Activated T-cell treated with anti-CD3 and anti-CD28 coated beads, Interleukin-2, amount 50 U/mL, for 4 hours (primary cell): ENCODE measurements around the gene ANKRD55. TPM values are rescaled to one million over a fixed set of nuclear protein-coding genes. Genes with fewer than 3 reads are reported as not detected.
"Not testable (repeated sequence)": the region's sequence is repeated elsewhere in the genome, so short reads cannot be mapped to it uniquely, and the experiment has no call there.

Experiments used
- ATAC-seq, 2 donors: fragments of 200-7000 bp; cut with Tn5 transposase; one replicate each; pipeline ENCODE4 v1.10.0; 2021
- DNase-seq: peaks from one replicate; pipeline ENCODE4 v3.0.0-alpha.2; 2020
- H3K27me3 Mint-ChIP-seq: one replicate; pipeline ENCODE4 v1.8.0; 2021; ENCODE audit warnings: low read depth, mixed read lengths
- H3K36me3 Mint-ChIP-seq: one replicate; pipeline ENCODE4 v1.8.0; 2022; ENCODE audit warnings: mixed read lengths; ENCODE audit not compliant: insufficient read depth
- H3K4me1 Mint-ChIP-seq: one replicate; pipeline ENCODE4 v1.8.0; 2021; ENCODE audit warnings: low read depth, mixed read lengths
- H3K4me3 Mint-ChIP-seq: one replicate; pipeline ENCODE4 v1.8.0; 2021; ENCODE audit warnings: mild to moderate bottlenecking, moderate library complexity, mixed read lengths
- H3K9me3 Mint-ChIP-seq: one replicate; pipeline ENCODE4 v1.8.0; 2021; ENCODE audit warnings: mixed read lengths
- total RNA-seq, 3 donors: library from RNA; stranded (reverse); gene quantifications; one replicate each; pipeline ENCODE4 v1.2.1, GENCODE V29; 2021

ANKRD55 gene
- total RNA-seq, 3 donors from 2014 or later = 0.21 to 0.22 TPM; not detected in 1

DNA sequence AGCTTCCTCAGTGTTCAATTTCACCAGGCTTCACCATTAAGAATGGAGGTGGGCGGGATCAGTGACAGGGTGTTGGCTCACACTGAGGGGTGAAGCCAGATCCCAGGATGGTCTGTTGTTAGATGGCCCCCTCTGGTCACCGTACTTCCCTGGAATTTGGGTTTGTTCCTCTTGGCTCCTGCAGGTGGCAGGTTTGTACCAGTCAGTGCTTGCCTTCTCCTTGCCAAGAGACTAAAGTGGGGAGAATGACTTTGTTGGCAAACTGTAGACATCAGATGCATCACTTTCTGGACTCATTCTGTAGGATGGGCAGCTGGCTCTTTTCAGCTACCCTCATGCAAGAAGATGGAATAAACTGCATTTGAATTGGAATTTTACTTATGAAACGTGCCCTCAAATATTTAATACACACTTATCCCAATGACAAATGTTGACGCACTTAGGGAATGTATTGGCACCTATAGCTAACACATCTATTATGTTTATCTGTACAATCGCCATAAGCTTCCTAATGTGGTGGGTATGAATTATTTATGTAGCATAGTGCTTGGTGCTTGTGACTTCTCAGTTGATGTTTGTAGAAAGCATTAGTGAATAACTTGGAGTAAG, 31.4 kb upstream of the ANKRD55 start:
- Mint-ChIP-seq H3K4me3 (no peak overlapping the region), H3K9me3 (no peaks in the 10 kb centered on the region), H3K36me3 (no peaks in the 10 kb centered on the region), H3K4me1 (peaks cover 2% of the 10 kb centered on the region), H3K27me3 (no peaks in the 10 kb centered on the region)
- ATAC-seq = peak in 1 of 2 donors; percentile 57
- DNase-seq = no peak

DNA sequence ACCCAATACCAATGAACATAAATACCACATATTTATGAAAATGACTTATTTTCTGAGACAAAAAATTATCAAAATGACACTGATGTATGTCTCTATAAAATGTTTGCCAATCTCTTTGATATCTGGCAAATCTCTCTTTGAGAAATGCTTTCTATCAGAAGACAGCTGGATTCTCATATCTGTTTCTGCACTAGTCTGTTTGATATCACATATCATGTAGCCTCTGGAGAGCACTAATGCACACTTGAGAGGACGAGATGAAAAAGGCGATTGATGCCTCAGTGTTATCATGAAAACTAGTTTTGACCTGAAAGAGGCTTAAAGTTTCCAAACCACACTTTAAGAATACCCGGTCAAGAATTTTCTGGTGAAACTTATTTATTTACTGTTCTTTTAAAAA, 29.1 kb upstream of the ANKRD55 start:
- DNase-seq (no peak), ATAC-seq (no peak)
- Mint-ChIP-seq H3K9me3 (no peaks in the 10 kb centered on the region), H3K4me1 (peaks cover 2% of the 10 kb centered on the region), H3K36me3 (no peaks in the 10 kb centered on the region), H3K27me3 (no peaks in the 10 kb centered on the region), H3K4me3 (no peak overlapping the region)

DNA sequence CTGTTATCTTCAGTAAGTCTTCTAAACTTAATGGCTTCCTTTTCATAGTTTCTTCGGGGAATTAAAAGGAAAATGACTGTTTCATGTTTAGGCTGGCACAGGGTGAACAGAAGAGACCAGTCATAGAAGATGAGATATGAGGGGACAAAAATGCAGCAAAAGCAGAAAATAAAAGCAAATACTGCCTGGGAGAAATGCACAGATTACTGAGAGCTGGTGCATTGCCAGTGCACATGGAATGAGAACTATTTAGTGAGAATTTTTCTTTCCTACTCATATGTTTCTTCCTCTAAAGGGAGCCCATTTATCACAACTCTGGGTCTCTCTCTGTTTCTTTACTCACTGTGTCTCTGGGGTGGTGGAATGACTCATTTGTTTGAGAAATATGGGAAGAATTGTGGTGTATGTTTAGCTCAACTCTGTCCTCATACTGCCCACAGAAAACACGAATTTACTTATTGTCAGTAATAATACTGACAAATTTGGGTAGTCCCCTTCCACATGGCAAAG, 25.9 kb upstream of the ANKRD55 start:
- Mint-ChIP-seq H3K4me1 (peaks cover 2% of the 10 kb centered on the region), H3K36me3 (no peaks in the 10 kb centered on the region), H3K4me3 (no peak overlapping the region), H3K27me3 (no peaks in the 10 kb centered on the region), H3K9me3 (no peaks in the 10 kb centered on the region)
- ATAC-seq (peak; percentile 86 to 93), DNase-seq (no peak)

DNA sequence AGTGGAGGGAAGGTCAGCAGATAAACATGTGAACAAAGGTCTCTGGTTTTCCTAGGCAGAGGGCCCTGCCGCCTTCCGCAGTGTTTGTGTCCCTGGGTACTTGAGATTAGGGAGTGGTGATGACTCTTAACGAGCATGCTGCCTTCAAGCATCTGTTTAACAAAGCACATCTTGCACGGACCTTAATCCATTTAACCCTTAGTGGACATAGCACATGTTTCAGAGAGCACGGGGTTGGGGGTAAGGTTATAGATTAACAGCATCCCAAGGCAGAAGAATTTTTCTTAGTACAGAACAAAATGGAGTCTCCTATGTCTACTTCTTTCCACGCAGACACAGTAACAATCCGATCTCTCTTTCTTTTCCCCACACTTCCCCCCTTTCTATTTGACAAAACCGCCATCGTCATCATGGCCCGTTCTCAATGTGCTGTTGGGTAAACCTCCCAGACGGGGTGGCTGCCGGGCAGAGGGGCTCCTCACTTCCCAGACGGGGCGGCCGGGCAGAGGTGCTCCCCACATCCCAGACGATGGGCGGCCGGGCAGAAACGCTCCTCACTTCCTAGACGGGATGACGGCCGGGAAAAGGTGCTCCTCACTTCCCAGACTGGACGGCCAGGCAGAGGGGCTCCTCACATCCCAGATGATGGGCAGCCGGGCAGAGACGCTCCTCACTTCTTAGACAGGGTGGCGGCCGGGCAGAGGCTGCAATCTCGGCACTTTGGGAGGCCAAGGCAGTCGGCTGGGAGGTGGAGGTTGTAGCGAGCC, 24.8 kb upstream of the ANKRD55 start:
- not testable (repeated sequence) for ATAC-seq, H3K4me1 Mint-ChIP-seq, H3K4me3 Mint-ChIP-seq, H3K9me3 Mint-ChIP-seq, H3K27me3 Mint-ChIP-seq, DNase-seq, H3K36me3 Mint-ChIP-seq

DNA sequence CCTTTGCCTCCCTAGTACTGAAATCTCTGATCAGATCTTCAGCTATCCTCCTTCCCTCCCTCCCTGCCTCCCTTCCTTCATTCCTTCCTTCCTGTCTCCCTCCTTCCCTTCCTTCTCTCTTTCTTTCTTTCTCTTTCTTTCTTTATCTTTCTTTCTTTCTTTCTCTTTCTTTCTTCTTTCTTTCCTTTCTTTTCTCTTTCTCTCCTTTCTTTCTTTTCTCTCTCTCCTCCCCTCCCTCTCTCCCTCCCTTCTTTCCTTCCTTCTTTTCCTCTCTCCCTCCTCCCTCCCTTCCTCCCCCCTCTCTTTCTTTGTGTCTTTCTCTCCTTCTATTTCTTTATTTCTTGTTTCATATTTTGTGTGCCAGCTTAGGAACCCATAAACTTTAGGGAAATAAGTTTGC, 23.9 kb upstream of the ANKRD55 start:
- Mint-ChIP-seq H3K9me3 (no peaks in the 10 kb centered on the region), H3K27me3 (no peaks in the 10 kb centered on the region), H3K4me3 (no peak overlapping the region)

DNA sequence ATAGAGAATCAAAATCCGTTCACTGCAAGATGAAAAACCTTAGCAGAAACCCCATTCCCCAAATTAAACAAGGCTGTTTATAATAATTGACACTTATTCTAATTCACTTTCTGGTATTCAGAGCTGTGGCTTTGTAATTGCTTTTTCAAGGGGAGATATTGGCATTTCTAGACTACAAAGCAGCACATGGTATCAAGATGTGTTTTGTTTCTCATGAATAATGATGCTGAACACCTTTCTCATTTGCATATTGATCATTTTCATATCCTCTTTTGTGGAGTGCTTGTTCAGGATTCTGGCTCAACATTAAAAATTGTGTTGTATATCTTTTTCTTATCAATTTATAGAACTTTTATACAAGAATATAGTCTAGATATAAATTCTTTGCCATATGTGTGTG, 22.4 kb upstream of the ANKRD55 start:
- Mint-ChIP-seq H3K9me3 (no peaks in the 10 kb centered on the region), H3K27me3 (peaks cover 2% of the 10 kb centered on the region), H3K36me3 (no peaks in the 10 kb centered on the region), H3K4me1 (peaks cover 2% of the 10 kb centered on the region), H3K4me3 (no peak overlapping the region)
- no peak for DNase-seq
- ATAC-seq = no peak

More for the DNA sequence above, 23.9 kb upstream of the ANKRD55 start:
- ATAC-seq = no peak
- H3K36me3 Mint-ChIP-seq = no peaks in the 10 kb centered on the region
- H3K4me1 Mint-ChIP-seq = peaks cover 2% of the 10 kb centered on the region
- DNase-seq = no peak

DNA sequence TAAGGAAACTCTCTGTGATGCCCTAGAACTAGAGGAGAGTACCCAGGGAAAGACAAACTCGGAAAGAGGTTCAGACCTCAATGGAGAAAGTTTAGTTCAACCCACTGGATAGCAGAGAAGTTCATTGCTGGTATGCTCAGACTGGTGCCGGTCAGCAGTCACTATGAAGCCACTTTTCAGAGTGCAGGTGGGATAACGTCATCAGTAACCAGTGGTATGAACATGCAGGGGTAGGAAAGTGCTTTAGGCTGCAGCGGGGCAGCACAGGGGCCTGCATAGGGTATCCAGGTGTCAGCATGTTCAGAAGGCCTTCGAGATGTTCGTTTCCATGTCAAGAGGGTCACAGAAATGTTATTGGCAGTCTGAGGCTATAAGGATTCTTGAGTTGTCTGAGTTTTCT, 20.8 kb upstream of the ANKRD55 start:
- no peak overlapping the region for H3K4me3 Mint-ChIP-seq
- peaks cover under 1% of the 10 kb centered on the region for H3K9me3 Mint-ChIP-seq
- DNase-seq (no peak), ATAC-seq (no peak)
- no peaks in the 10 kb centered on the region for H3K36me3 Mint-ChIP-seq
- peaks cover 2% of the 10 kb centered on the region for H3K27me3 Mint-ChIP-seq
- peaks cover under 1% of the 10 kb centered on the region for H3K4me1 Mint-ChIP-seq

DNA sequence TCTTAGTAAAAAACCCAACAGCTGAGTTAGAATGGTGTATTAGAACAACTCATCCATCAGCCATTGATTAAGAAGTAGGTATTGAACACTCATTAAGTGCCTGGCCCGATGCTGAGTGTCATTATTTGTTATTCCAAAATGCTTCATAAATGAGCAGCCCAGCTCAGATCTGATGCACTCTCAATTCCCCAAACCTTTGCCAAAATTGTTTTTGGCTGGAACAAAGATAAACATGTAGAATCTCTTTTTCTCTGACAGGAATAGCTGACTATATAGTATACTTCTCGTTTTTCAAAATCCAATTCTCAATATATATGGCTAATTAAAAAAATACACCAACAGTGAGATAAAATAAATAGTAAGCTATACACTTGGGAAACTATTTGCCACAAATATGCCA, 20.0 kb upstream of the ANKRD55 start:
- no peak for DNase-seq
- no peaks in the 10 kb centered on the region for H3K36me3 Mint-ChIP-seq
- ATAC-seq = no peak
- H3K4me3 Mint-ChIP-seq = no peak overlapping the region
- H3K9me3 Mint-ChIP-seq = peaks cover 4% of the 10 kb centered on the region
- no peaks in the 10 kb centered on the region for H3K4me1 Mint-ChIP-seq
- H3K27me3 Mint-ChIP-seq = peaks cover 2% of the 10 kb centered on the region

DNA sequence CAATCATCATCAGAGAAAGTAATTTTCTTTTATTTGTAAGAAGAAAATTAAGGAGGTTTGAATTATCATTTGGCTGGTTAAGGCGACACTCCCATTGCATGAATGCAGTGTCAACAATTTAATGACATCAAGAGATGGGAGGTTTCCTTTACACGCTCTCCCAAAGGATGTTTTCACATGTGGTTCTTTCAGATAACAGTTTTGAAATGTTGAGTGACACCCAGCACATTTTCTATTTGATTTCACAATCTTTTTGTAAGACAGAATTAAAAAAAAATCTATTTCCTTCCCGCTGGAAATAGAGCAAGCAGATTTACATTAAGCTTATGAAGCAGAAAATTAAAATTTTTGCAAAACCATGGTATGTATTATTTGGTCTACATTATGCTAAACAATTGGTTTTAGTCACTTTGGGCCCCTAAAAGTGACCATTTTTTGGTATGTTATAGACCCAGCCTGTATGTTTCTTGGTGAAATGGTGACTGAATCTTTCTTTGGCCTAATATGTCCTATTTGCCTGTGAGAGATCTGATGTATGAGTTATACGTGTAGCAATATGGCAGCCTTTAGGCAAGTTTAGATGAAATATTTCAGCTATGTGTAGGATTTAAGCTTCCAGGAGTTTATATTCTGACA, 18.9 kb upstream of the ANKRD55 start:
- DNase-seq (no peak), ATAC-seq (no peak)
- Mint-ChIP-seq H3K27me3 (peaks cover 2% of the 10 kb centered on the region), H3K36me3 (no peaks in the 10 kb centered on the region), H3K9me3 (peaks cover 4% of the 10 kb centered on the region), H3K4me1 (no peaks in the 10 kb centered on the region), H3K4me3 (no peak overlapping the region)

DNA sequence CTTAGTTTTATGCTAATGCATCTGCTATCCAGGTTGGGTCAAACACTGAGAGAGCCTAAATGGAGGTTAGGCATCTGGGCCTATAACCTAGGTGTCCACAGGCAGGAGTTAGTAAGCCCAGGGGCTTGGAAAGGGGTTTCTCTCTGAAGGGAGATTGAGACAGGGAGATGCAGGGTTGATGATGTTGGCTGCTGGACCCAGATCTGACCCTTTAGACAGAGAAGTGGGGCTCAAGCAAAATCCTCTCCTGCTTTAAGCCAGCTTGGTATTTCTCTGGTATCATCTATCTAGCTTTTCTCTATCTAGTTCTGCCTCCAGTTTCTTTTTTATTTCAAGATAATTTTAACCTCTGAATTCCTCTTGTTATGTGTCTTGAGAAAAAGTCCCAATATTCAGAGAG, 18.3 kb upstream of the ANKRD55 start:
- peaks cover 2% of the 10 kb centered on the region for H3K27me3 Mint-ChIP-seq
- peaks cover 4% of the 10 kb centered on the region for H3K9me3 Mint-ChIP-seq
- DNase-seq = no peak
- no peaks in the 10 kb centered on the region for H3K4me1 Mint-ChIP-seq
- H3K36me3 Mint-ChIP-seq = no peaks in the 10 kb centered on the region
- H3K4me3 Mint-ChIP-seq = no peak overlapping the region
- ATAC-seq = no peak

DNA sequence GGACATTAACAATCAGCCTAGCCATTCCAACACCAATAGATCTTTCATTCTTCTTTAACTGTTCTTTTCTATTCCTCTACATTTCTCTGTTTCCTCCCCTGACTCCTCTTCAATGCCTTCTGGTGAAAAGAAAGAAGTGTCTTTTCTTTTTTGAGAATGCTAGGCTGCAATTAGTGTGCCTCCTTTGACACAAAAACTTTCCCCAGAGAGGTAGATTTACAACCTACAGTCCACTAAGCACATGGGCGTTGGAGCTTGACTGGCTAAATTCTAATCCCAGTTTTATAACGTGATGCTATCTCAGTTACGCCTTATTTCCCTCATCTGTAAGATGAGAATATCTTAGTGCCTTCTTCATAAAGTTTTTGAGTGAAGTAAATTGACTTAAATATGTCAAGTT, 16.9 kb upstream of the ANKRD55 start:
- Mint-ChIP-seq H3K4me3 (no peak overlapping the region), H3K27me3 (peaks cover 2% of the 10 kb centered on the region), H3K4me1 (no peaks in the 10 kb centered on the region), H3K9me3 (peaks cover 4% of the 10 kb centered on the region), H3K36me3 (no peaks in the 10 kb centered on the region)
- no peak for ATAC-seq
- DNase-seq = no peak

DNA sequence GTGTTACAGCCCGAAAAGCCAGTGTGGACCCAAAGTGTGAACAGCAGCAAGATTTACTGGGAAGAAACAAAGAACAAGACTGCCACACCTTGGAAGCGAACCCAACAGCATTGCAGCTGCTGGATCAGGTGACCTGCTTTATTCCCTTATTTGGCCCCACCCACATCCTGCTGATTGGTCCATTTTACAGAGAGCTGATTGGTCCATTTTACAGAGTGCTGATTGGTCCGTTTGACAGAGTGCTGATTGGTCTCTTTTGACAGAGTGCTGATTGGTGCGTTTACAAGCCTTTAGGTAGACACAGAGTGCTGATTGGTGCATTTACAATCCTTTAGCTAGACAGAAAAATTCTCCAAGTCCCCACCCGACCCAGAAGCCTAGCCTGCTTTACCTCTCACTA, 16.0 kb upstream of the ANKRD55 start:
- ATAC-seq, DNase-seq, H3K27me3 Mint-ChIP-seq: not testable (repeated sequence)

DNA sequence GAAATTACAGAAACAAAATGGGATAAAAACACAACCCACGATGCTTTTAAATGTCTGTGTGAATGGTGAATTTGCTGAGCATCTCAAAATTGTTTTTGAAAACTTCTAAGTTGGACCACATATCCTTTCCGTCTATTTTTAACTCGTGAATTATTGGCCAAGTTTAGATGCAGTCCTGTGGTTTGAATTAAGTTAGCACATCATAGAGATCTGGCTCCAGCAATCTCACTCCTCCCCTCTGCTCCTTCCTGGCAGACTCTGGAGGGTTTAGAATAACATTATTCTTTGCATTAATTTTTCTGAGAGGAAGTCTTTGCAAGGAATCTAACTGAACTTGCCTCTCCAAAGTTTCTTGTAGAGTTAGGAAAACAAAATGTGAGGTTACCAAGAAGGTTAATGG, 14.5 kb upstream of the ANKRD55 start:
- peaks cover 2% of the 10 kb centered on the region for H3K27me3 Mint-ChIP-seq
- H3K36me3 Mint-ChIP-seq = no peaks in the 10 kb centered on the region
- ATAC-seq (no peak), DNase-seq (no peak)
- no peaks in the 10 kb centered on the region for H3K4me1 Mint-ChIP-seq
- H3K4me3 Mint-ChIP-seq = no peak overlapping the region
- peaks cover 4% of the 10 kb centered on the region for H3K9me3 Mint-ChIP-seq

More for the DNA sequence above, 16.0 kb upstream of the ANKRD55 start:
- H3K36me3 Mint-ChIP-seq, H3K9me3 Mint-ChIP-seq, H3K4me3 Mint-ChIP-seq, H3K4me1 Mint-ChIP-seq: not testable (repeated sequence)

DNA sequence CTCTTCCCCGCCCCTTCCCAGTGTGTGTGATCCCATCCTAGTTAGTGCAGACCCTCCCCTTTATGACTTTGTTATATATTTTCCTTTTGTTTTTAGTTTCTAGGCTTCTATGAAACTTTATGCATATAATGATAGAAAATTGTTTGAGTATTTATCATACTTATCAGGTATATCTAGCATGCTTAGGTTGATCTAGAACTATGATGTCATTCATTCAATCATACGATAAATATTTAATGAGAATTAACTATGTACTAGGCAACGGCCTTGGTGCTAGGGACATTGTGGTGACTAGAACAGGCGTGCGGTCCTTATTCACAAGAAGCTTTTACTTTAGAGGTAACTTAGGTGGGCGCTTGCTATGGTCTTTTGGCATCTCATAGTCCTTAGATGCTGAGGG, 13.6 kb upstream of the ANKRD55 start:
- Mint-ChIP-seq H3K4me1 (no peaks in the 10 kb centered on the region), H3K4me3 (no peak overlapping the region), H3K9me3 (peaks cover 5% of the 10 kb centered on the region), H3K36me3 (no peaks in the 10 kb centered on the region), H3K27me3 (peaks cover 2% of the 10 kb centered on the region)
- DNase-seq = no peak
- ATAC-seq = no peak

DNA sequence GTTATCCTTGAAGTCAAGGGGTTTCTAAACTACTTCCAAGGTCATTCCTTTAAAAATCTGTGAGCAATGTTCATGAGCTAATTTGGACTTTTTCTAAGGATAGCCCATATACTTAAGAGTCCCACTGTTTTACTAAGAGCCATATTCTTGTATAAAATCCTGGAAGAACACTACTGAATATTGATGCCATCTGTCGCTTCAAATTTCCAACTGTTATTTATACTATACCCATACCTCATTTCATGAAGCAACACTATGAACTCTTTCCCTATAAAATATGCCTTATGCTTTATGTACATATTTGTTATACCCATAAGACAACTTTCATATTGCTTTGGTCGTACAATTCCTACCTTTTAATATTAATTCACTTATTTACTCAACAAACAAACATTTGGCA, 12.4 kb upstream of the ANKRD55 start:
- H3K9me3 Mint-ChIP-seq = peaks cover 11% of the 10 kb centered on the region
- ATAC-seq (no peak), DNase-seq (no peak)
- no peaks in the 10 kb centered on the region for H3K36me3 Mint-ChIP-seq
- H3K27me3 Mint-ChIP-seq = no peaks in the 10 kb centered on the region
- no peaks in the 10 kb centered on the region for H3K4me1 Mint-ChIP-seq
- H3K4me3 Mint-ChIP-seq = no peak overlapping the region
